ENCODE results near the gene TLR1.
"Not testable (repeated sequence)": the region's sequence is repeated elsewhere in the genome, so short reads cannot be mapped to it uniquely, and the experiment has no call there.

The TLR1 gene, protein sequence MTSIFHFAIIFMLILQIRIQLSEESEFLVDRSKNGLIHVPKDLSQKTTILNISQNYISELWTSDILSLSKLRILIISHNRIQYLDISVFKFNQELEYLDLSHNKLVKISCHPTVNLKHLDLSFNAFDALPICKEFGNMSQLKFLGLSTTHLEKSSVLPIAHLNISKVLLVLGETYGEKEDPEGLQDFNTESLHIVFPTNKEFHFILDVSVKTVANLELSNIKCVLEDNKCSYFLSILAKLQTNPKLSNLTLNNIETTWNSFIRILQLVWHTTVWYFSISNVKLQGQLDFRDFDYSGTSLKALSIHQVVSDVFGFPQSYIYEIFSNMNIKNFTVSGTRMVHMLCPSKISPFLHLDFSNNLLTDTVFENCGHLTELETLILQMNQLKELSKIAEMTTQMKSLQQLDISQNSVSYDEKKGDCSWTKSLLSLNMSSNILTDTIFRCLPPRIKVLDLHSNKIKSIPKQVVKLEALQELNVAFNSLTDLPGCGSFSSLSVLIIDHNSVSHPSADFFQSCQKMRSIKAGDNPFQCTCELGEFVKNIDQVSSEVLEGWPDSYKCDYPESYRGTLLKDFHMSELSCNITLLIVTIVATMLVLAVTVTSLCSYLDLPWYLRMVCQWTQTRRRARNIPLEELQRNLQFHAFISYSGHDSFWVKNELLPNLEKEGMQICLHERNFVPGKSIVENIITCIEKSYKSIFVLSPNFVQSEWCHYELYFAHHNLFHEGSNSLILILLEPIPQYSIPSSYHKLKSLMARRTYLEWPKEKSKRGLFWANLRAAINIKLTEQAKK

DNA sequence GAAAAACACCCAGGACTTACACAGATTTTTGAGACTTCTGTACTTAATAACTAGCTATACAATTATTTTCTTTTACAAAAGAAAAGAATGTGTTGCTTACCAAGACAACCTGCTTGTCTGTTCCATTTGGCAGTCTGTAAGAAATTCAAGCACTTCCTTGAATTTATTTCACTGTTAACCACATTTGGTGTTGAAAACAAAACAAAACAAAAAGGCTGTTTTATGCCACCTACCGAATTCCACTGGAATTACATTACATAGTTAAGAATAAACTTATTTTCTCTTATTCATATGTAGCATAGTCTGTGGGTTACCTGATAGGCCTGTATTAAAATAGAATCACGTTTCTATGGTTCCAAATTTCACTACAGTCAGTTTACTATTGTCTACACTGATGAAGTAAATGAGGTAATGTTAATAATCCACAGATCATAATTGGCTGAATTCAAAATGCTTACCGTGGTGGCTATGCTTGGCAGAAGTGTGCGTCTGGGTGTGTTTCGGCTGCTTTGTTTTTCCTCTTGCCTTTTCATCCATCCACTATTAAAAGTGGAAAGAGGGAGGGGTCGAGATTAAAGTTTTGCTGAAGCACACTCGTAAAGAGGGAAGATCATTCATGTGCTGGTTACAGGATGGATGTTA is at the start of gene TLR1:
TSS of gene TLR1 (minus strand) at position 138 of the 642 bp plus-strand sequence. CDS start 5,960 bp downstream, outside the sequence.
- DNase-seq: no peak

DNA sequence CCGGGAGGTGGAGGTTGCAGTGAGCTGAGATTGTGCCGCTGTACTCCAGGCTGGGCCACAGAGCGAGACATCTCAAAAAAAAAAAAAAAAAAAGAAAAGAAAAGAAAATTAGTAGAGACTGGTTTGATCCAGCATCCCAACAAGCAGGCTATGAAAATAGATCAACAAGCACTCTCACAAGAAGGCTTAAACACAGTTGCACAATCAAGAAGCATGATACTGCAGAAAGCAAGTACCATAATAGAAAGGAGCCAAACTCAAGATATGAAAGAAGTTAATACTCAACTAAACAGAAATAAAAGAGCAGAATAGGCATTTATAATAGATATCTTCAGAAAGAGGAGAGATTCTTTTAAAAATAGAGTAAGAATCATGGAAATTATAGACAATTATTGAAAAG is 41.4 kb upstream of the TLR1 start:
- DNase-seq: no peak

DNA sequence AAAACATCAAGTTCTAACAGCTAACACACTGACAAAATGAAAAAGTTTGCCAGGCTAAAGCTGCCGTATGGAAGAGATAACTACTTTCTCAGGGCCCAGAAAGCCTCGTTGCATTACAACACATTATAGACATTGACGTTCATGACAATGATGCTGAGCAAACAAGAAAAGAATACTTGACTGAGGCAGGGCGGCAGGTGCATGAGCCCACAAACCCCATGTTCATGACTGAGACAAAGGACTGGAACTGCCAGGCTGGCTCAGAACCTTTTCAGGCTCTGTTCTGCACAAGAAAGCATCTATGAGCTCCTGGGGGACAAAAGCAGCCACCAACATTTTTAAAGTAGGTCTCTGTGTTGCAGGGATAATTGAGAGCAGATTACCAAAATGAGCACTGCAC is 38.4 kb upstream of the TLR1 start:
- DNase-seq: no peak

DNA sequence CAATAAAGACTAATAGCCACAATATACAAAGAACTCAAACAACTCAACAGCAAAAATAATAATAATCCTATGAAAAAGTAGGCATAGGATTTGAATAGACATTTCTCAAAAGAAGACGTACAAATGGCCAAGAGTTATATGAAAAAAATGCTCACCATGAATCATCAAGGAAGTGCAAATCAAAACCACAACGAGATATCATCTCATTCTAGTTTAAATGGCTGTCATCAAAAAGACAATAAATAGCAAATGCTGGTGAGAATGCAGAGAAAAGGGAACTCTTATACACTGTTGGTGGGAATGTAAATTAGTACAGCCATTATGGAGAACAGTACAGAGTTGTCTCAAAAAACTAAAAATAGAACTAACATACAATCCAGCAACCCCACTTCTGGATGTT is 33.3 kb upstream of the TLR1 start:
- no peak for DNase-seq

DNA sequence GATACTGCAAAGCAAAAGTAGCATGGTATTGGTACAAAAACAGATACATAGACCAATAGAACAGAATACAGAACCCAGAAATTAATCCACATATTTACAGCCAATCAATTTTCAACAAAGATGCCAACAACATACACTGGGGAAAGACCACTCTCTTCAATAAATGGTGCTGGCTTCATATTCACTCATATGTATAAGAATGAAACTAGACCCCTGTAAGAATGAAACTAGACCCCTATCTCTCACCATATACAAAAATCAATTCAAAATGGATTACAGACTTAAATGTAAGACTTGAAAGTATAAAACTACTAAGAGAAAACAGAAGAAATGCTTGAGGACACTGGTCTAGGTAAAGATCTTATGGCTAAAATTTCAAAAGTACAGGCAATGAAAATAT is 32.7 kb upstream of the TLR1 start:
- no peak for DNase-seq

DNA sequence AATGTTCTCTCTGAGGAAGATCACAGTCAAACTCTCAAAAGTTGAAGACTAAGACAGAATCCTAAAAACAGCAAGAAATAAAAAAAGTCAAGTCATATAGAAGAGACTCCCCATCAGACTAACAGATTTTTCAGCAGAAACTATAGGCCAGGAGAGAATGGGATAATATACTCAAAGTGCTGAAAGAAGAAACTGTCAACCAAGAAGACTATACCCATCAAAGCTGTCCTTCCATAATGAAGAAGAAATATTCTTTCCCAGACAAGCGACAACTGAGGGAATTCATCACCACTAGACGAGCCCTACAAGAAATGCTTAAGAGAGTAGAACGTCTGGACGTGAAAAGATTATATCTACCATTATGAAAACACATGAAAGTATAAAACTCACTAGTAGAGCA is 30.0 kb upstream of the TLR1 start:
- DNase-seq: no peak

DNA sequence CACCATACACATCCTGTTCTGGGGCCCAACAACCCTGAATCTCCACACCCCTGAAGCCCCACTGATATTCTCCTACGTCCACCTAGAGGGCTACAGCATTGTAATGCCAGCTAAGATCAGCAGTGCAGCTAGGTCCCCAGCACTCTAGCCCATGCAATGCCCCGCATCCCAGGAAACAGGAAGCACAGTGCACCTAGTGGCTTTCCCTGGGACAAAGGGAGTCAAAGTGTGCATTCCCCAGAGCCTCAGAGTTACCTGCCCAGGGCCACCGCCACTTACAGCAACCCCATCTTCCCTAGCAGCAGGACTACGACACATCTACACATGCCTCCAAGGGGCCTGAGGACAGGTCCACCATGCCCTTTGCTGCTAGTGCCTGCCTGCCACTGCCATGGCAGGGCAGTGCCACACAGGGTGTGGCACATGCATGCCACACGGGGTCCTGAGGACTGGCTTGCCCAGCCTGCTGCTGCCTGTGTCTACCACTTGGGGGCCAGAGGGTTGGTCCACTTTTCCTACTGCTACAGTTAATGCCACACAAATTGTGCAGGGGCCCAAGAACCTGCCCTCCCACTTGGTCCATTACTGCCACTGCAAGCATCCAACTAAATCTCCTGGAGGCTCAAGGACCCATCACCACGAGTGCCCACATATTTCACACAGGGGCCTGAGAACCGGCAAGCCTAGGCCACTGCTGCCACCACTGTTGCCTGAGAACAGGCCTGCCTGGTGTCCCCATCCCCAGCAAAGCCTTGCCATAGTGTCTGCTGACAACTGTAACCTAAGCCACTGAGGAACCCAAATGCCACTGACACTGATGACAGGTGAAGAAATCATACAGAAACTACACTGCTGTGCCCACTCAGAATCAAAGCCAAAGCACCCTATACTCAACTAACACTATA is 28.3 kb upstream of the TLR1 start:
- no peak for DNase-seq

DNA sequence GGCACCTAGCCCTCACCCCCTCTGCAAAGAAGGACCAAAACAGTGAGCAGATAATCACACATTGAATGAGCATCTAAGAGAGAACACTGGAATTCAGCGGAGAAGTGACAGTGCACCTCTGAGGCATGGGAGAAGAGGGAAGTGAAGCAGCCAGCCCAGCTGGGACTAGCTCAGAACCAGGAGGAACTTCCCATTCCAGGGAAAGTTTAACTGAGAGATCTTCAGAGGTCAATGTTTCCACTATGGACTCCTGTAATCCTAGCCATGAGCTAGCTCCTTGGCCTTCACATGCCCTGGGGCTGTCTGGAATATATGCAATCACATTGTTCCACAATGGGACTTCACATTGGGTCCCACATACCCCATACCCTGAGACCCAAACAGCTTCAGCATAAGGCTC is 27.6 kb upstream of the TLR1 start:
- DNase-seq: no peak

DNA sequence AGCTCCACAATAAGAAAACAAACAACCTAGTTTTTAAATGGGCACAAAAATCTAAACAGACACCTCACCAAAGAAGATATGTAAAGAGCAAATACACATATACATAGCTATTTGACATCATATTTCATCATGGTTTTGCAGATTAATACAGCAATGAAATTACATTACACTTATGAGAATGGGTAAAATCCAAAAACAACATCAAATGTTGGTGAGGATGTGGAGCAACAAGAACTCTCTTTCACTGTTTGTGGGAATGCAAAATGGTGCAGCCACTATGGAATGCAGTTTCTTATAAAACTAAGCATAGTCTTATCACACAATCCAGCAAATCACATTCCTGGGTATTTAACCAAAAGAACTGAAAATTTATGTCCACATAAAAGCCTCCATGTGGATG is 27.1 kb upstream of the TLR1 start:
- DNase-seq: no peak

DNA sequence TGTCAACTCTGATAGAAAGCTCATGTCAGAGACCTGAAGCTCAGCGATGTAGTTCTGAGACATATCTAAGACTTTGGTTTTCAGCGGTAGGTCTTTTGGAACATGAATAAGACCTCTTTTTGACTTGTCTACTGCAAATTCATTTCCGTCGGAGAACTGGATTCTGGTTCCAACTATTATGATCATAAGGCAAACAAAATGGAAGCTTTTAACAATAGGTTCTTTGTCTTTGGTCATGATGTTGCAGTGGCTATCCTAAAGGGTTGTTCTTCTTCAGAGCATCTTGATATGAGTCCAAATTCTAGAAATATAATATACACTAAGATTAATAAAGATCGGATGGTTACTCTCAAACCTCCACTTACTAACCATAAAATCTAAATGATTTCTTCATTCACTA is 24.6 kb upstream of the TLR1 start:
- no peak for DNase-seq

DNA sequence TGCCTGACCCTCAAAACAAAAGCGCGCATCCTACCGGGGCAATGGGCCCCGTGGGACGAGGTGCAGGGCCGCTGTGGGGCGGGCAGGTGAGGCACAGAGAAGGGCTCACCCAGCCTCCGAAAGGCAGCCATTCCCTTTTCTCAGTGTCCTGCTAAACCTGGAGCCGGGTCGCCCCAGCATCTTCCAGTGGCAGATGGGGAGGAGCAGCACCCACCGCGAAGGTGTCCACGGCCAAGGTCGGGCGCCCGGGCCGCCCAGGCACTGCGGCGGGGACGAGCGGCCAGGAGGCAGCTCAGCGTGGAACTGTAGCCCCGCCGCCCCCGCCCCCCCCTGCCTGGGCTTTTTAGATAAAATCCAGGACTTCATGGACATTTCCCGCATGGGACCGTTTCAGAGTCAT is 19.2 kb upstream of the TLR1 start:
- DNase-seq: no peak

DNA sequence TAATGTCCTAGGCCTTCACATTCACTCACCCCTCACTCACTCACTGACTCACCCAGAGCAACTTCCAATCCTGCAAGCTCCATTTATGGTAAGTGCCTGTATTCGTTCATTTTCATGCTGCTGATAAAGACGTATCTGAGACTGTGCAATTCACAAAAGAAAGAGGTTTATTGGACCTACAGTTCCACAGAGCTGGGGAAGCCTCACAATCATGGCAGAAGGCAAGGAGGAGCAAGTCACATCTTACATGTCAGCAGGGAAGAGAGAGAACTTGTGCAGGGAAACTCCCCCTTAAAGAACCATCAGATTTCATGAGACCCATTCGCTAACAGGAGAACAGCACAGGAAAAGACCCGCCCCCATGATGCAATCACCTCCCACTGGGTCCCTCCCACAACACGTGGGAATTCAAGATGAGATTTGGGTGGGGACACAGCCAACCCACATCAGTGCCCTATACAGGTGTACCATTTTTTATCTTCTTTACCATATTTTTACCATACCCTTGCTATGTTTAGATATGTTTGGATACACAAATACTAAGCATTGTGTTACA is 18.2 kb upstream of the TLR1 start:
- no peak for DNase-seq

DNA sequence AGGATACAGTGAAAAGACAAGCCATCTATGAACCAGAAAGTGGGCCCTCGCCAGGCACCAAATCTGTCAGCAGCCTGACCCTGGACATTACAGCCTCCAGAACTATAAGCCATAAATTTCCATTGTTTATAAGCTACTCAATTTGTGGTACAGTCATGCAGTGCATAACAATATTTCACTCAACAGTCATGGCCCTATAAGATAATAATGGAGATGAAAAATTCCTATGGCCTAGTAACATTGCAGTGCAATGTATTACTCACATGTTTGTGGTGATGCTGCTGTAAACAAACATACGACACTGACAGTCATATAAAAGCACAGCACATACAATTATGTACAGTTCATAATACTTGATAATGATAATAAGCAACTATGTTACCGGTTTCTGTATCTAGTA is 17.1 kb upstream of the TLR1 start:
- no peak for DNase-seq

DNA sequence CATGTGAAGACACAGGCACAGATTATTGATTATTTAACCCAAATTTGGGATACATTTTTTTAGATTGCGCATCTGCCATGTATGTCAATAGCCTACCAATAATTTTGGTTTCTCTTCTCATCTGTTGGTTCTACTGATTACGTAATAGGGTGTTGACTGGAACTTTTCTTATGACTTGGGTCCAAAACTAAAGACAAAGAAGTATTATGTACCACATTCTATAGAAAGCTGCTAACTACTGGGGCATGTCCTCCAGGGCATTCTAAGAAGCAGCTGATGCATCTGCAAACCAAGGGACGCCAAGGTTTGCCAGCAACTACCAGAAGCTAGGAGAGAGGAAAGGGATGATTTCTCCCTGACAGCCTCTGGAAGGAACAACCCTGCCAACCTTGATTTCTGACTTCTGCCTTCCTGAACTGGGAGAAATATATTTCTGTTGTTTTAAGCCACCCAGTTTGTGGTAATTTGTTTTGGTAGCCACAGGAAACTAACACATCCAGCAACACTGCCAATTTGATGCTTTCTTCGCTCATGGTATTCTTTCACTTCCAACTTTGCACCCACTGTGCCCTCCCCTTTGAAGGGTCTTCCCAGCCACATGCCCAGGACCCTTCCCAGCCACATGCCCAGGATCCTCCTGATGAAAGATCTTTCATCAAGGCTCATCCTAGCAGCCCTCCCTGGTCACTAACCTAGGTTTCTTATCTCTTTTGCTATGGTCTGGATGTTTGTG is 15.9 kb upstream of the TLR1 start:
- no peak for DNase-seq

DNA sequence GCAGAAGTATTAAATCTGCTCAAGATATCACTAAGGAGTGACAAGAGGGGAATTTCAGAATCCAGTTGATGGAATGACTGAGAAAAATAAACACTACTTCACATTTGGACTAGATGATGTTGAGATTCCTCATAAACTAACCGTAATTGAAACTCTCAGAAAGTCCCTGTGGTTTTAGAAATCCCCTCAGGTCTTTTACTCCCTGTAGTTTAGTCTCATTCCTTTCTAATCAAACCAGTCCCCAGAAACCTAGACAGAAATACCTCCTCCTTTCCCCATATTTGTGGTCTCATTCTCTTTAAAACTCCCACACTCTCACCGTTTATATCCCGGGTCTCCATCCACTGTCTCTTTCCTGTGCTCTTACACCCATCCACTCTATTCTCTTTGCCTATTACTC is 15.0 kb upstream of the TLR1 start:
- DNase-seq: no peak

DNA sequence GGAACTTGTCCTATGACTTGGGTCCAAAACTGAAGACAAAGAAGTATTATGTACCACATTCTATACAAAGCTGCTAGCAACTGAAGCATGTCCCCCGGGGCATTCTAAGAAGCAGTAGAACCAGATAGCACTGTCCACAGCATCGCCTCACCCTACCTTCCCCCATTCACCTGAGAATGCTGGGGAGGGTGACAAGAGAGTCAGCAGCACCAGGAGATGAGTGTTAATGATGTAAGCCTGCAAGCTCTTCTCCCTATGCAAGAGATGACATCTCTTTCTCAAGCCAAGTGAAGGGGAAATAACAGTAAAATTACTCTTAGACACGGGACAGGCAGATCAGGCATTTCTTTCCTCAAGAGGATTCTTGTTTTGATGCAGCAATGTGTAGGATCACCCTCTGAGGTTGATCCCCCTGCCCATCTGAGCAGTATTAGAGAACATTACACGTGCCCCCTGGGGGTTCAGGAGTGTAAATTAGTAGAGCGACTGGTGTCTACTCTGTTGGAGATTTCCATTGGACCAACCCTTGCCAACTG is 13.9 kb upstream of the TLR1 start:
- DNase-seq: no peak

DNA sequence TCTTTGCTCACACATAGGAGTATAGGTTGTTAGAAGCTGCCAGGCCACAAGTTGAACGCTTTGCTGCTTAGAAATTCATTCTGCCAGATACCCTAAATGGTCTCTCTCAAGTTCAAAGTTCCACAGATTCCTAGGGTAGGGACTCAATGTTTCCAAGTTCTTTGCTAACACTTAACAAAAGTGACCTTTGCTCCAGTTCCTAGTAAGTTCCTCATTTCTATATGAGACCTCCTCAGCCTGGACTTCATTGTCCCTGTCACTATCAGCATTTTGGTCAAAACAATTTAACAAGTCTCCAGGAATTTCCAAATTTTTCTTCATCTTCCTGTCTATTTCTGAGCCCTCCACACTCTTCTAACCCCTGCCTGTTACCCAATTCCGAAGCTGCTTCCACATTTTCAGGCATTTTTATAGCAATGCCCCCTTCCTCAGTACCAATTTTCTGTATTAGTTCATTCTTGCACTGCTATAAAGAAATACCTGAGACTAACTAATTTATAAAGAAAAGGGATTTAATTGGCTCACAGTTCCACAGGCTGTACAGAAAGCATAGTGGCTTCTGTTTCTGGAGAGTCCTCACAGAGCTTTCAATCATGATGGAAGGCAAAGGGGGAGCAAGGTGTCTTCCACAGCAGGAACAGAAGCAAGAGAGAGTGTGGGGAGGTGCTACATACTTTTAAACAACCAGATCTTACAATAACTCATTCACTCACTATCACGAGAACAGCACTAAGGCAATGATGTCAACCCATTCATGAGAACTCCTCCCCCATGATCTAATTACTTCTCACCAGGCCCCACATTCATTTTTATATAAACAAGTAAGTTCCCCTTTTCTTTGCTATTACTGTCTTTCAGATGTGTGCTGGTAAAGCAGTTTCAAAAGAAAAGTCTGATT is 11.5 kb upstream of the TLR1 start:
- no peak for DNase-seq

DNA sequence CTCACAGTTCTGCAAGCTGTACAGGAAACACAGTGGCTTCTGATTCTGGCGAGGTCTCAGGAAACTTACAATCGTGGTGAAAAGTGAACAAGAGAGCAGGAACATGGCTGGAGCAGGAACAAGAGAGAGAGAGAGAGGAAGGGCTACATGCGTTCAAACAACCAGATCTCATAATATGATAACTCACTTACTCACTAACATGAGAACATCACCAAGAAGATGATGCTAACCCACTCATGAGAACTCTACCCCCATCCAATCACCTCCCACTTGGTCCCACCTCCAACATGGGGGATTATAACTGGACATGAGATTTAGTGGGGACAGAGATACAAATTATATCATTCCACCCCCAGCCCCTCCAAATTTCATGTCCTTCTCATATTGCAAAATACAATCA is 9.8 kb upstream of the TLR1 start:
- DNase-seq: no peak

DNA sequence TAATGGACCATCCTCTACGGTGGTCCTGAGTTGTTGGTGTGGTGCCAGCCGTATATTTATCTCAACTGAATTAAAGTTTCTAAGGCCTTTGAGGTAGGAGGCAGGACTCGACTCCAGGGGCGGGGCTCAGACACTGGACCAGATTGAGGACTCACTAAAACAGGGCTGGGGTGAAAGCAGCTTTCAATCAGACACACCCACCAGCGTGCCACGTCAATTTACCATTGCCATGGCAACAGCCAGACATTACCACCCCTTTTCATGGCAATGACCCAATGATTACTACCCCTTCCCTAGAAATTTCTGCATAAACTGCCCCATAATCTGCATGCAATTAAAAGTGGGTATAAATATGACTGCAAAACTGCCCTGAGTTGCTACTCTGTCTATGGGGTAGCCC is 6.7 kb upstream of the TLR1 start:
- DNase-seq: no peak

DNA sequence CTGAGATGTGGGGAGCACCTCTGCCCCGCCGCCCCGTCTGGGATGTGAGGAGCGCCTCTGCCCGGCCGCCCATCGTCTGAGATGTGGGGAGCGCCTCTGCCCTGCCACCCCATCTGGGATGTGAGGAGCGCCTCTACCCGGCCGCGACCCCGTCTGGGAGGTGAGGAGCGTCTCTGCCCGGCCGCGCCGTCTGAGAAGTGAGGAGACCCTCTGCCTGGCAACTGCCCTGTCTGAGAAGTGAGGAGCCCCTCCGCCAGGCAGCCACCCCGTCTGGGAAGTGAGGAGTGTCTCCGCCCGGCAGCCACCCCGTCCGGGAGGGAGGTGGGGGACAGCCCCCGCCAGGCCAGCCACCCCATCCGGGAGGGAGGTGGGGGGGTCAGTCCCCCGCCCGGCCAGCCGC is 2.9 kb upstream of the TLR1 start:
- not testable (repeated sequence) for DNase-seq
